ENCODE results near the gene KCNQ1. TPM values are rescaled to one million over a fixed set of nuclear protein-coding genes. Genes with fewer than 3 reads are reported as not detected.

KCNQ1 gene
- total and polyA plus RNA-seq, 9 donors: 1.4 to 17.2 (median 3.8) TPM

DNA sequence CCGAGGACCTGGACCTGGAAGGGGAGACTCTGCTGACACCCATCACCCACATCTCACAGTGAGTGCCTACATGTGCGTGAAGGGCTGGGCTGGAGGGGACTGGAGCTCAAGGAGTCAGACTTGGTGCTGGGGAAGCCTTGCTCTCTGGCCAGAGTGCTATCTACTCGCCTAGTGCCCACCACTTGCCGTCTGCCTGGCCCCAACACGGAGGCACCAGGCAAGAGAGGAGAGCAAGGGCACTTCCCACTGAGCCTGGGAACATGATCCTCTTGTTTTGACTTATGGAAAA, 217.2 kb downstream of the KCNQ1 start:
- DNase-seq: no peak
- H3K9me3 ChIP-seq: no peaks in the 10 kb centered on the region
- no peak overlapping the region for H3K27ac ChIP-seq
- no peaks in the 10 kb centered on the region for H3K4me1 ChIP-seq (ENCODE audit: insufficient read depth)
- intact Hi-C loops (cut with DNase I): no loop called here
- WGBS, 3 donors: 94 to 97% (median 96%) methylated on average over 5 of the region's 5 CpGs
- TF ChIP-seq, protein P1, sequence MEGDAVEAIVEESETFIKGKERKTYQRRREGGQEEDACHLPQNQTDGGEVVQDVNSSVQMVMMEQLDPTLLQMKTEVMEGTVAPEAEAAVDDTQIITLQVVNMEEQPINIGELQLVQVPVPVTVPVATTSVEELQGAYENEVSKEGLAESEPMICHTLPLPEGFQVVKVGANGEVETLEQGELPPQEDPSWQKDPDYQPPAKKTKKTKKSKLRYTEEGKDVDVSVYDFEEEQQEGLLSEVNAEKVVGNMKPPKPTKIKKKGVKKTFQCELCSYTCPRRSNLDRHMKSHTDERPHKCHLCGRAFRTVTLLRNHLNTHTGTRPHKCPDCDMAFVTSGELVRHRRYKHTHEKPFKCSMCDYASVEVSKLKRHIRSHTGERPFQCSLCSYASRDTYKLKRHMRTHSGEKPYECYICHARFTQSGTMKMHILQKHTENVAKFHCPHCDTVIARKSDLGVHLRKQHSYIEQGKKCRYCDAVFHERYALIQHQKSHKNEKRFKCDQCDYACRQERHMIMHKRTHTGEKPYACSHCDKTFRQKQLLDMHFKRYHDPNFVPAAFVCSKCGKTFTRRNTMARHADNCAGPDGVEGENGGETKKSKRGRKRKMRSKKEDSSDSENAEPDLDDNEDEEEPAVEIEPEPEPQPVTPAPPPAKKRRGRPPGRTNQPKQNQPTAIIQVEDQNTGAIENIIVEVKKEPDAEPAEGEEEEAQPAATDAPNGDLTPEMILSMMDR (IDR thresholded peaks at IDR 0.05): no peak
- no peak for TF ChIP-seq EP300 (IDR thresholded peaks at IDR 0.05)
- no peak for TF ChIP-seq POLR2A (IDR thresholded peaks at IDR 0.05)
- H3K27me3 ChIP-seq: no peaks in the 10 kb centered on the region
- no peaks in the 10 kb centered on the region for H3K36me3 ChIP-seq
- H3K4me3 ChIP-seq: no peak overlapping the region

DNA sequence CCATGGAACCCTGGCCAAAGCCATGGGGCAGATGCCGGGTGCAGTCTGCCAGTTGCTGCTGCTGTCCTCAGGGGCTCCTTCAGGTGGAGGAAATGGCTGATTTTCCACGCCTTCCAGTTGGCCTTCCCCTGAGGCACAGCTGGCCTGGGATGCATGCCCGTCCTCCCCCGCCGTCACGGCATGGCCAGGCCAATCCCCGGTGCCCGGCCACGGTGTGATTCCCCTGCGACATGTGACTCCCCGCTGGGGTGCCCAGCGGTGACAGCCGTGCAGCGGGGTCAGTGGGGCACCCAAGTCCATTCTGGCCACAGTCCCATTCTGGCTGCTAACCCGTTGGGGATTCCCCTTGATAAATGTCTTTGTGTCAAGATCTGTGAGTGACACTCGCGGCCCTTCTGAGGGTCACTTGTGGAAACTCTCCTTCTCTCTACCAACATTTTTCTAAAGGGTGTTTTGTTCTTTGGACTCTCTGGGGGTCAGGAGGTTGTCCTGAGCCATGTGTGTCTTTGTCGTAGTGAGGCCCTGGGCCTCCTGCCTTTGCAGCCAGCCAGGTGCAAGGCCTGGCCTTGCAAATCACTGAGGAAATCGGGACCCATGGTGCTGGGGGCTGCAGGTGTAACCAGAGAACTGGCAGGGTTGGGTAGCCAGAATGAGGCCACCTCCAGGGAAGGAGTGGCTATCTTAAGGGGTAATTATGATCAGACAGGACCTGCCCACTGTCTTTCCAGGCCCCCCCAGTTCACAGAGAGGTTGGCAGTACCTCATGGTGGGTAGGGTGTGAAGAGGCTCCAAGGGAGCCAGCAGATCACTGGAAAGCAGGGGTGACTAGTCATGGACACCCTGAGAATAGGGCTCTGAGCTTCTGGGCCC, 217.9 kb downstream of the KCNQ1 start:
- Histone ChIP-seq H3K9me3 (no peaks in the 10 kb centered on the region), H3K4me3 (no peak overlapping the region), H3K4me1 (ENCODE audit: insufficient read depth) (no peaks in the 10 kb centered on the region), H3K36me3 (no peaks in the 10 kb centered on the region), H3K27me3 (no peaks in the 10 kb centered on the region), H3K27ac (no peak overlapping the region)
- TF ChIP-seq POLR2A (IDR thresholded peaks at IDR 0.05): no peak
- TF ChIP-seq, protein P1 (IDR thresholded peaks at IDR 0.05): no peak
- no peak for TF ChIP-seq EP300 (IDR thresholded peaks at IDR 0.05)
- DNase-seq: peak in 1 of 5 donors; percentile 29
- intact Hi-C loops (cut with DNase I): no loop called here
- 95% methylated on average over 19 of the region's 19 CpGs for WGBS, 3 donors

DNA sequence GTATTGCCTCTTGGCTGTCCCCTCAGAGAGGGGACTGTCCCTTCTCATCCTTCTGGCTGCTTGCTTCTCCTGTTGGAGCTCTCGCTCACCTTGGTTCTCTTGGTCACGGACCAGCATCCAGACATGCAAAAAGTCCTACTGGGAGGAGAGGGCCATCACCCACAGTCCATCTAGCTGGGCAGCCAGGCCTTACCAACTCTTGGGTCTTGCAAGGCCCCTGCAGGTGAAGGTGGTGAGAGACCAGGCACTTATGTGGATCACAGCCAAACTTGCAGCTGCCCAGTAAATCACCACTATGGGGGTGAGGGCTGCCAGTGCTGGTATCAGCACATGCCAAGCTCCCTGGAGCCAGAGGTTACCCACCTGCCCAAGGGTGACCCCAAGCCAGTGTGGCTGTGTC, 218.7 kb downstream of the KCNQ1 start:
- Histone ChIP-seq H3K27ac (no peak overlapping the region), H3K27me3 (no peaks in the 10 kb centered on the region), H3K4me1 (ENCODE audit: insufficient read depth) (no peaks in the 10 kb centered on the region), H3K36me3 (no peaks in the 10 kb centered on the region), H3K4me3 (no peak overlapping the region), H3K9me3 (no peaks in the 10 kb centered on the region)
- WGBS, 3 donors: 98 to 100% (median 100%) methylated on average over 2 of the region's 2 CpGs
- peak in 1 of 5 donors; percentile 27 for DNase-seq
- TF ChIP-seq EP300 (IDR thresholded peaks at IDR 0.05) (no peak), POLR2A (IDR thresholded peaks at IDR 0.05) (no peak)
- TF ChIP-seq, protein P1 (IDR thresholded peaks at IDR 0.05): no peak
- intact Hi-C loops (cut with DNase I): no loop called here

DNA sequence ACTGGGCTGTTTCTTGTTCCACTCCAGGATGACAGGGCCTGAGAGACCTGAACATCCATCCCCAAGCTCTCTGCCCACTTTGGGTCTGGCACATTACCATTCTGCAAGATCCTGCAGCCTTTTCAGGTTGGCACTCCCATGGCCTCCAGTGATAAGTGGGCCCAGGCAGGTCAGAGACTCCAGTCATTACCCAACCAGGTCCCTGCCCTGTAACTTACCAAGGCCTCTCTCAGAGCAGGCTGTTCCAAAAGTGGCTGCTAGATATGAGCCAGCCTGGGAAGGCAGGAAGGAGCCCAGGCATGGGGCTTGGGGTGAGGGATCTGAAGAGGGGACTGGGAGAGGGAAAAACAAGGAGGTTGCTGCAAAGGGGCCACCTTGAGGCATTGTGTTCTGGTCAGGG, 219.1 kb downstream of the KCNQ1 start:
- no peaks in the 10 kb centered on the region for H3K9me3 ChIP-seq
- TF ChIP-seq POLR2A (IDR thresholded peaks at IDR 0.05) (no peak), EP300 (IDR thresholded peaks at IDR 0.05) (no peak)
- TF ChIP-seq, protein P1 (IDR thresholded peaks at IDR 0.05): no peak
- no peaks in the 10 kb centered on the region for H3K36me3 ChIP-seq
- intact Hi-C loops (cut with DNase I): no loop called here
- no peaks in the 10 kb centered on the region for H3K4me1 ChIP-seq (ENCODE audit: insufficient read depth)
- no peaks in the 10 kb centered on the region for H3K27me3 ChIP-seq
- no peak overlapping the region for H3K4me3 ChIP-seq
- peak in 1 of 5 donors; percentile 20 for DNase-seq
- no peak overlapping the region for H3K27ac ChIP-seq
